ENCODE measurements around the gene TMEM141.

GRCh38 chr9:136754059-136754572, 37.0 kb upstream of the TMEM141 start:
- TF ChIP-seq FOXP2 (optimal IDR thresholded peaks at IDR 0.05; ENCODE audit: borderline replicate concordance, extremely low read depth, extremely low read length, insufficient read depth), result no peak
- no peak for TF ChIP-seq REST (IDR thresholded peaks at IDR 0.05; ENCODE audit: insufficient read depth in 1 of 2, low read depth in 2 of 2, low read length in 2 of 2)
- no peak for TF ChIP-seq TAF1 (IDR thresholded peaks at IDR 0.05; ENCODE audit: borderline replicate concordance, insufficient read depth, low read length)

Measured in PFSK-1 (cell line).